Measurements from ENCODE around the gene CLPSL1. TPM values are rescaled to one million over a fixed set of nuclear protein-coding genes. Genes with fewer than 3 reads are reported as not detected.

CLPSL1 gene
- polyA plus RNA-seq, 3 donors, result 0.39 to 0.88 TPM; not detected in 1

DNA sequence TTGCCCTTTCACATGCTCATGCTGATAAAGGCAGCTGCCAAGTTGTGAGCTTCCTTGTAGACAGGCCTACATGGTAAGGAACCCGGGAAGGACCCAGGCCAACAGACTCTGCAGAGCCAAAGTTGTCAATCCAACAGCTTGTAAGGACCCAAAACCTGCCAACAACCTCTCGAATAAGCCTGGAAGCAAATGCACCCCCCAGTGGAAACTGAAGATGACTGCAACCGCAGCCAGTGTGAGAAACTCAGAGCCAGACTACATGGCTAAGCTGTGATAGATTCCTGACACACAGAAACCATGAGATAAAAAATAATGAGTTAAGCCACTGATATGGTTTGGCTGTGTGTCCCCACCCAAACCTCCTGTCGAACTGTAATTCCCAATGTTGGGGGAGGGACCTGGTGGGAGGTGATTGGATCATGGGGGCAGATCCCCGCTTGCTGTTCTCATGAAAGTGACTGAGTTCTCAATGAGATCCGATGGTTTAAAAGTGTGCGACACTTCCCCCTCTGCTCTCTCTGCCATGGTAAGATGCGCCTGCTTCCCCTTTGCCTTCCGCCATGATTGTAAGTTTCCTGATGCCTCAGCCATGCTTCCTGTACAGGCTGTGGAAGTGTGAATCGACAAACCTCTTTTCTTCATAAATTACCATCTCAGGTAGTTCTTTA lies 23.2 kb upstream of the CLPSL1 start:
- no peak for DNase-seq

DNA sequence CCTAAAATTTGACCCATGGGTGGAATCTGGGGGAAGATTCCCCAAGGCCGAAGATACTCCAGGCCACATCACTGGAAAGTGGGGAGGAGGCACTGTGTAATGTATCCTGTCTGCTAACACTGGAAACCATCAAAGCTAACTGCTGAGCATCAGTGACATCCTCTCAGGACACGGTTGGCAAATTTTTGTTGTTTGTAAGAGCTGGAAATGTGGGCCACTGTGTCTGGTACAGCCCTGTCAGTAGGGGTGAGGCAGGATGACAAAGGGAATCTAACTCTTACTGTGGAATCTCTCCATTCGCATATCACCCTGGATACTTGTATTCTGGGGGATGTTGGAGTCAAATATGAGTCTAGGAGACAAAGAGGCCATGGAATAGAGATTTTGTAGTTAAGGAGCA lies 21.4 kb upstream of the CLPSL1 start:
- DNase-seq, result peak; percentile 50

DNA sequence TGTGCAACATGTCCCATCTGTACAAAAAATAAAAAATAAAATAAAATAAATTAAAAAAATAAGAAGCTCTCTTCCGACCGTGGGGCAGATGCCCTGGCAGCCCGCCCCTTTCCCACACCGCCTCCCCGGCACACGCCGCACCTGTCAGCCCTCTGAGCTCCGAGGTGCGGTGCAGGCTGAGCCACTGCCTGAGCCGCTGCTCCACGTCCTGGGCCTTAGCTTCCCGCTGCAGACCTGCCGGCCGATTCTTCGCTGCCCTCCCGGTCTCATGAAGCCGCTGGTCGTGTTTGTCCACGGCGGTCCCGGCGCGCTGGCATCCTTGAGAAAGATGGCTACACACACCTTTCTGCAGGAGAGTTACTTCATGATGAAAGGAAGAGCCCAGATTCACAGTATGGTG lies 15.1 kb upstream of the CLPSL1 start:
- no peak for DNase-seq

DNA sequence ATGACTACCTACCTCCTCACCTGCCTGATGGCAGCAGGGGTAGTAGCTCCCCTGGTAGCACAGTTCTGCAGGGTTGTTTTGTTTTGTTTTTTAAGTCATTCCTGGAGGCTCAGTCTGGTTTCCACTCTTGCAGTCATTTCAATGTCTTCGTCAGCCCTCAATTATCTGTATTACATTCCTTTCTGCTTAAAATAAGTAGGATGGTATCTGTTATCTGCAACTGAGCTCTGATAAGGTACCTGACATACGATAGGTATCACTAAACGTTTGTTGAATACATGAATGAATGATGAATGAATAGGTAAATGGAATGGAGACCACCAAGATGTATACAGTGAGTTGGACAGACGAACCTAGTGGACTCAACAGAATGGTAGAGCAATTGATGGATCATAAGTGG lies 11.6 kb upstream of the CLPSL1 start:
- no peak for DNase-seq

DNA sequence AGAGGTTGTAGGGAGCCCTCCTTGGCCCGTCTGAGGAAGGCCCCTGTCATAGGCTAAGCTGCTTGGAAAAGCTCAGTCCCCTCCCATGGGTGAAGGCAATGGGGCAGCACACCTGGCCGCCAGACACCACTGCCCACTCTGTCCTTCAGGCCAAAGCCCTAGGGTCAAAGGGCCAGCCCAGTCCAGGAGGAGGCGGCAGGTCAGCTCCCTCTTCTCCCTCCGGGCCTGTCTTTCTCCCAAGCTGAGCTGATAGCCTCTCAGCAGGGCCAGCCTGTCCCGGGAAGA lies 9.5 kb upstream of the CLPSL1 start:
- no peak for DNase-seq

DNA sequence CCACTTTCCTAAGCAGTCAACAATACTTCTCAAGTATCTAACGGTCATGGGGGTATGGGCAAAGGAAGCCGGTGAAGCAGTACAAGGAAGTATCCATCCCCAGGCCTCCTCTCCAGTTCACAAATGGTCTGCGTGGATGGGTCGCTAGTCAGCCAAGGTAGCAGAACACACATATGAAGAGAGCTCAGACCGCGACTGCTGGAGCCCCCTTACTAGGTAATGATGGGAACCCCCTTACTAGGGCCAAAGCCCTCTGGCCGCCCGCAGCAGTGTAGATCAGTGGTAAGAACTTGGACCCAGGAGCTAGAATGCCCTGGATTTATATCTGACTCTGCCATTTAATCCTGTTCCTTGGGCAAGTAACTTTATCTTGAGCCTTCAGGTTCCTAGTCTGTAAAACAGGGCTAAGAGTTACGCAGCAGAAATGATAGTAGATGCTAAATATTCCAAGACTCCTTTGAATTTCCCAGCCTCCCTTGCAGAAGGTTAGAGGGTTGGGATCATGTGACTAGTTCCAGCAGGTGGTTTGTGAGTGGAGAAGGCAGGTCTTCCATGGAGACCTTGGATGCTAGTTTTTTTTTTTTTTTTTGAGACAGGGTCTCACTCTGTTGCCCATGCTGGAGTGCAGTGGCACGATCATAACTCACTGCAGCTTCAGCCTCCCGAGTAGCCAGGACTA lies 6.6 kb upstream of the CLPSL1 start:
- no peak for DNase-seq

DNA sequence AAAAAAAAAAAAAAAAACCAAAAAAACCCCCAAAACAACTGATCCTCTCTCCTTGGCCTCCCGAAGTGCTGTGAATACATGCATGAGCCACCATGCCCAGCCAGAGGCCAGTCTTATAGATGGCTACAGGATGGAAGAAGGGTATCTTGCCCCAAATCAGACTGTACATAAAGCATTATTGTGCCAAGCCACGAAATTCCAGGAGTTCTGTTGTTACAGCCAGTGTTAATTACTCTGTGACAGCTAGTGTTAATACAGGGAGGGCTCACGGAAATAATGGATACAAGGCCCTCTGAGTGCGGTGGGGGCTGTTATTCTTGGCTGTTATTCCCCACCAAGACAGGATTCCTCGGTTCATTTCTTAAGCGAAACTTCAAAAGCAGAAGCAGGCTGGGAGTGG lies 5.8 kb upstream of the CLPSL1 start:
- no peak for DNase-seq

DNA sequence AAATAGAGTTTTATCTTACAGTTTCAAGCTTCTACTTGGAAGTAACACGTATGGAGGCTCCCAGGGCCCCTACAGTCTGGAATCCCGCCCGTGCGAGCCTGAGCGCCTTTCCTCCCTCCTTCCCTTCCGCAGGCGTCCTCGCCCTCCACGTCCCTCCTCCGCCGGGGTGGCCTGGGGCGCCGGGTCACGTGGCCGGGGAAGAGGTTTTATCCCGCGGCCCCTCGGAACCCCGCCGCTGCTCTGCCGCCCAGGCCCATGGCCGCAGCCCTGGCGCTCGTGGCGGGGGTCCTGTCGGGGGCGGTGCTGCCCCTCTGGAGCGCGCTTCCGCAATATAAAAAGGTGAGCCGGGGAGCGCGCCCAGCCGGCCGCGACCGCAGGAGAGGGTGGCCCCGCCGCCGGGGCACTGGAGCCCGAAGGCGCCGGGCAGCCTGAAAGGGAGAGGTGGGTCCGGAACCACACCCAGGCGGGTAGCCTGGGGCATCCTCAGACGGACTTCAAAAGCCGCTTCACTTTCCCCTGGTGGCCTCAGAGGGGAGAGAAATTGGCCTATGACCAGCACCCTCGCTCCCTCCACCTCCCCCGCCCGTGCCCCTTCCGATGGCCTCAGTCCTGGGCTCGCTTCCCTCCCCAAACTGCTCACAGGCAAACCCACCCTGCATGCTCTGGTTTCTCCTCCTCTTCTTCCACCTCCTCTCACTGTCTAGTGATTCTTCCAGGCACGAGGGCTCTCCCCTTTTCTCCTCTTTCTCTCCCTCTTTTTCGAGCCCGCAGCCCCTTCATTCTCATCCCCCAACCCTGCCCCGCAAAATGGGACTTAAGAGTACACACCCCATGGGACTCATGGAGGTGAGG lies 4.2 kb upstream of the CLPSL1 start, which contains the start of gene CLPSL2:
Gene CLPSL2 (plus strand): TSS at position 235 of the 852 bp plus-strand sequence. CDS start 21 bp downstream, at position 256.
- no peak for DNase-seq

DNA sequence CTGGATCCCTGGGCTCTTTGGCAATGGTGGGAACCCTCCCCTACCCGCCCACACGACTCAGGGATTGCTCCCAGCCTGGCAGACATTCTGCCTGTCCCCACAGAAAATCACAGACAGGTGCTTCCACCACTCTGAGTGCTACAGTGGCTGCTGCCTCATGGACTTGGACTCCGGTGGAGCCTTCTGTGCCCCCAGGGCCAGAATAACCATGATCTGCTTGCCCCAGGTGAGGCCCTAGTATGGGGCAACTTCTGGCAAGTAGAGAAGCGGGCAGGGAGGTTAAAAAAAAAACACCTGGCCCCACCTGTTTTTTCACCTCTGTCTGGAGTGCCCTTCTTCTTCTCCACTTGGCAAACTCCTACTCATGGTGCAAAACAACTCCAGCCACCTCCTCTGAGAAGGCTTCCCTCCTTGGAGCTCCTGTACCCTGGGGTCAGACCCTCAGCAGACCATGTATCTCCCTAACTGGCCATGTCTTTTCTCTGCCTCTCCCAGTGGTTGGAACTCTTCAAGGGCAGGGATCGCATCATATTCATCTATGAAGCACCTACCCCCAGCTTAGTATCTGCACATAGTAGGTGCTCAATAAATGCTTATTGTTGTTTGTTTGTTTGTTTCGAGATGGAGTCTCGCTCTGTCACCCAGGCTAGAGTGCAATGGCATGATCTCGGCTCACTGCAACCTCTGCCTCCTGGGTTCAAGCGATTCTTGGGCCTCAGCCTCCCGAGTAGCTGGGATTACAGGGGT lies 3.3 kb upstream of the CLPSL1 start:
- no peak for DNase-seq

DNA sequence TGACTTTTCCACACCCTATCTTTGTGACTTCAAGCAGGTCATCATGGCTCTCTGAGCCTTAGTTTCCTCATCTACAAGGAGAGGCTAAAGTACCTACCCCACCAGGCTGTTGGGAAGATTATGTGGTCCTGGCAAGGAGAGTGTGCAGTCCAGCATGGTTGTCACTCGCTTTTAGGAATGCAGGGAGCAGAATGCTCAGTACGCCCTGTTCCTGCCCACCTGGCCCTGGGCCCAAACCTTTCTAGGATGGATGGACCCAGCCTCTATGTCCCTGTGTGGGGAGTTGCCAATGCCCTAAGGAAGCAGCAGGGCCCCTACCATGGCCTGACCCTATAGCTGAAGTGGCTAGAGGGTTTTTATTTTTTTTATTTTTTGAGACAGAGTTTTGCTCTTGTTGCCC lies 2.4 kb upstream of the CLPSL1 start:
- DNase-seq, result no peak

DNA sequence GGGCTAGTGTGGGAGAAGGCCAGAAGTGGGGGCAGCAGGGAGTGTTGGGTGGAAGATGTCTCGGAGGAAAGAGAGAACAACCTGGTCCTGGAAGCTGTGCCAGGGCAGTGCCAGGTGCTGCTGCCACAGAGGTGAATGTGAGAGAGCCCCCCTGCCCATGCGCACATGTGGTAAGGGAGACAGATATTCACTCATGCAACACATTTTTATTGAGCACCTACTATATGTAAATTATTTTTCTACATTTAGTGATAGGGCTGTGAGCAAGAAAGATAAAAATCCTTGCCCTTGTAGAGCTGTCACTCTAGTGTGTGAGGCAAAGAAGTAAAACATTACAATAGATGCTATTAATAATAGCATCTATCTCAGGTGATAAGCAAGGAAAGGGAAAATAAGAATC lies 471 bp downstream of the CLPSL1 start:
- no peak for DNase-seq

DNA sequence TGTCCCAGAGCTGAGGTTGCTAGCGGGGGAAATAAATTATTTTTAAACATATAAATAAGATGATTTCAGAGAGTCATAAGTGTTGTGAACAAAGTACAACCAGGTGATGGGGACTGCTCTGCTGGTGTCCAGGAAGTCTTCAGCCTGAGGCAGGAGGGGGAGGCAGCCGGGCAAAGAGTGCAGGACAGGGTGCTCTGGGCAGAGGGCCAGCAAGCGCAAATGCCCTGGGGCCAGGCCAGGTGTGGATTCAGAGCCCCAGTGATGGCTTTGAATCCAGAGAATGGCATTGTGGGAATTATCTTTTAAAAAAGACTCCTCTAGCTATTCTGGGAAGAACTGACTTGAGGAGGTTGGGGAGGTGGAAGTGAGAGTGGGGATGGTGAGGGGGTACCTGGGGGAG lies 1.6 kb downstream of the CLPSL1 start:
- DNase-seq, result no peak

DNA sequence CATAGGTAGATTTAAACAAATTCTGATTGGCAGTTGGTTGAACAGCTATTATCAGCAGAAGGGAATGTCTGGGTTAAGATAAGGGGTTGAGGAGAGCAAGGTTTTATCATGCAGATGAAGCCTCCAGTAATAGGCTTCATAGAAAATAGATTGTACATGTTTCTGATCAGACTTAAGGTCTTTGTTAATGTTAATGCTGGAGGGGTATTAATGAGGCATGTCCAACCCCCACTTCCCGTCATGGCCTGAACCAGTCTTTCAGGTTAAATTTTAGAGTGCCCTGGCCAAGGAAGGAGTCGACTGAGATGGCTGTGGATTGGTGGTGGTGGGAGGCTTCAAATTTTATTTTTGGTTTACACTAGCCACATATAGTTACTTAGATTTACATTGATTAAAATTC lies 3.4 kb downstream of the CLPSL1 start:
- no peak for DNase-seq

DNA sequence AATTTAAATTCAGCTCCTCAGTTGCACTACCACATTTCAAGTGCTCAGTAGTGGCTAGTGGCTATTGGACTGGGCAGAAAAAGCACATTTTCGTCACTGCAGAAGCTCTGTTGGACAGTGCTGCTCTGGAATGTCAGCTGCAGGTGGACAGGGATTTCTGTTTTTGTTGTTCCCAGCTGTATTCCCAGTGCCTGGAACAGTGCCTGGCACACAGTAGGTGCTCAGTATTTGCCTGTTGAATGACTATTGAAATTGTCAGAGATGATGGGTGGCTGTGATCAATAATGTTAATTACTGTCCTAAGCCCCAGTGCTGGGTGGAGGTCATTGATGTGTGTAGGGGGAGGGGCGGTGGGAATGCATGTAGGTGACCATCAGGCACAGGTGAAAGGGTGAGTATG lies 5.5 kb downstream of the CLPSL1 start:
- no peak for DNase-seq

DNA sequence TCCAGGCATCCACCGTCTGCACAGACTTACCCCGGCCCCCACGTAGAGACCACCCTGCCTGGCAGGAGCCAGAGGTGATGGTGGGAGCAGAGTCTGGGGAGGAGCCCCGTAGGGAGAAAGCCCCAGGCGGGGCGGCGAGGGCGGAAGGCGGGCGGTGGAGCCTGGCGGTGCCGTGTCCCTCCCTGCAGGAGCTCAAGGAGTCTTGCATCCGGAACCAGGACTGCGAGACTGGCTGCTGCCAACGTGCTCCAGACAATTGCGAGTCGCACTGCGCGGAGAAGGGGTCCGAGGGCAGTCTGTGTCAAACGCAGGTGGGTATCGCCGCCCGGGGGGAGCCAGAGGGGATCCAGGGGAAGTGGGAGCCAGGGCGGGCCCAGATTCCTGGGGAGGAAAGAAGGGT lies 6.0 kb downstream of the CLPSL1 start:
- DNase-seq, result no peak

DNA sequence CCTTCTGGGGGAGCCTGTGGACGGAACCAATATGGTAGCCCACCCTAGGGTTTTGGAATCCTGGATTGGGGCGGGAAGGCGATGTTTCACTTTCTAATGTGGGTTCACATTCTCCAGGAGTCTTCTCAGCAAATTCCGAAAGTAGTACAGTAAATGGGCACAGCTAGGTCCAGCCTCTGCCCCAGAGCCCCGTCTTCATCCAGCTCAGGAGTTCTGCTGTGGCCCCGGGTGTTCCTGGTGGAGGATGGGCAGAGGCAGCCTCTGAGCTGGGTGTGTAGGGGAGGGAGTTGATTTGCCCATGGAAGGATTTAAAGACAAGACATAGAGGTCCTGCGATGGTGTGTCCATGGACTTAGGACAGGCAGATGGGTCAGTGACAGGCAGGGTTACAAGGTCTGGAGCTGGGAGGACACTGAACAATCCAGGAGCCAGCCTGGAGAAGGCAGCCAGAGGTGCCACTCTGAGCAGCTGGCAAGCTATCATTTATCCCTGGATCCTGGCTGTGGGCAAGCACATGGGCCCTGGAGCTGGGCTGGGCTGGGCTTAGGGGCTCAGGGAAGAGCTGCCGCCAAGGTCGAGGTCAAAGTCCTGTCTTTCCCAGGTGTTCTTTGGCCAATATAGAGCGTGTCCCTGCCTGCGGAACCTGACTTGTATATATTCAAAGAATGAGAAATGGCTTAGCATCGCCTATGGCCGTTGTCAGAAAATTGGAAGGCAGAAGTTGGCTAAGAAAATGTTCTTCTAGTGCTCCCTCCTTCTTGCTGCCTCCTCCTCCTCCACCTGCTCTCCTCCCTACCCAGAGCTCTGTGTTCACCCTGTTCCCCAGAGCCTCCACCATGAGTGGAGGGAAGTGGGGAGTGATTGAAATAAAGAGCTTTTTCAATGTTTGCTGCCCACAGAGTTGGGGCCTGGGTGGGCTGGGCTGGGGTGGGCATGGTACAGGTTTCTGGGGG lies 6.7 kb downstream of the CLPSL1 start:
- no peak for DNase-seq

DNA sequence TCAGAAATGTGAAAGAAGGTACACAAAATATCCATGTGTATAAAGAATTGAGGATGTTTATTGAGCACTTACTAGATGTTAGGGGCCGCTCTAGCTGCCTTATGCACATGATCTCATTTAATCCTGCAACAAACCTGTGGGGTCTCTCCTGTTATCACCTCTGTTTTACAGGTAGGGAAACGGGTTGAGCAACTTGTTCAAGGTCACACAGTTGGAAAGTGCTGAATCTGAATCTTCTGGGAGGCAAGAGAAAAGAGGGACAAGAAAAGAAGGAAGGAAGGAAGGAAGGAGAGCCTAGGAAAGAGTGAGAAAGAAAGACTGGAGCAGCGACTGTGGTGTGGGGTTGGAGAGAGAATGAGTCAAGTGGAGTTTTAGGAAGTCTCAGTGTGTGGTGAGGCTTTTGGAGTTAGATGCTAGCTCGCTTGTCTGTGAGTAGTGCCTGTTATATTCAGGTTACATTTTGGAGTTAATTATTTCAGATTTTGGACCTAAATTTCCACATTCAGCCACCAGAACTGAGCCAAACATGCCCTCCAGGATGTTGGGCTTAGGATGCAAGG lies 7.7 kb downstream of the CLPSL1 start:
- DNase-seq, result no peak

DNA sequence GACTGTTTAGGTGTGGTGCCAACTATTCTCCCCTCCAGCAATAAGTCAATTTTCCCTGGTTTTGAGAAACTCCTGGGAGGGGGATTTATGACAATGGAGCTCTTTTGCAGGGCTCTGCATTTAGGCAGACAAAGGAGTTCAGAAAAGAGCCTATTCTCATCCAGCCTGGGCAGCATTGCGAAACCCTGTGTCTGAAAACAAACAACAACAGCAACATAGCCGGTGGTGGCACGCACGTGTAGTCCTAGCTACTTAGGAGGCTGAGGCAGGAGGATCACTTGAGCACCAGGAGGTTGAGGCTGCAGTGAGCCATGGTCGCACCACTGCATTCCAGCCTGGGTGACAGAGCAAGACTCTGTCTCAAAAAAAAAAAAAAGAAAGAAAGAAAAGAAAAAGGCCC lies 9.9 kb downstream of the CLPSL1 start:
- no peak for DNase-seq

DNA sequence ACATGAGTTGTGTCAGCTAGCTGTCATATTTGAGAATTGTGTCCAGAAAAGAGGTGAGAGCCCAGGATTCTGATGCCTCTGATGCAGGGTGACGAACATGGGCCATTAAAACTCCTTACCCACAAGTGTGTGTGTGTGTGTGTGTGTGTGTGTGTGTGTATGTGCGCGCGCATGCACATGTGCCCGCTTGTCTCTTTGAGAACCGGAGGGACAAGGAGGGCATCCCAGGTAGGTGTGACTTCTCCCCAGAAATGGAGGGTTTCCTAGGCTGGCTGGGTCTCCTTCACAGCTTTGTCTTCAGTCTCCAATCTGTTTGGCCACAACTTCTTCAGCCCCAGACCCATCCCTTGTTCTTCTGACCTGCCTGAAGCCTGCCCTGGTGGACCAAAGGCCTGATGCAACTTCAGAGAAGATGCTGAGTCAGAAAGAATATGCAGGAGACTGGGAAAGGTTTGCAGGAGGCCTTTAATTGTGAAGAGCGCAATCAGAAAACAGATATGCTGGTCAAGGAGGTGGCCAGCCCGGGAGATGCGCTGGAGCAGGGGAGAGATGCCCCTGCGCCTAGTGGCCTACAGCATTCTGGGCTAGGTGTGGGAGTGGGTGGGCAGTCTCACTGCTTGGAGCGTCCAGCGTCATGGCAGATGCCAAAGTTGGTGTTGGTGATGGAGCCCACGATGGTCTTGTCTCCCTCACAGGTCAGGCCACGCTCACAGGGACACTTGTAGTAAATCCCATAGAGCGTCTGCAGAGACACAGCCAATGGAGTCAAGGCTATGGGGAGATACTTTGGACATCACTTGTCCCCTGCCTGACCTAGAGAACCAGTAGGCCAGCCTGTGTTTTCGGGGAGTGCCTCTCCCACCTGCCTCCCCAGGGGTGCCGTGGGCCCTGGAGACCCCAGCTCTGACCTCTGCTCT lies 14.0 kb downstream of the CLPSL1 start:
- DNase-seq, result no peak
